Tongue (tissue), 2 donors: Measurements from ENCODE around the gene CACNA1B. TPM values are rescaled to one million over a fixed set of nuclear protein-coding genes. Genes with fewer than 3 reads are reported as not detected.
"Not testable (repeated sequence)": the region's sequence is repeated elsewhere in the genome, so short reads cannot be mapped to it uniquely, and the experiment has no call there.

Experiments used
- DNase-seq: peaks from one replicate; pipeline ENCODE4 v3.0.0-alpha.2; 2015
- total RNA-seq: library from RNA; depleted of rRNA; stranded (reverse); fragments of >200 nt; gene quantifications from one replicate; pipeline ENCODE4 v1.2.3, GENCODE V29; 2014

The CACNA1B gene
- total RNA-seq, 1 donor from 2014 or later, result 0.41 TPM

DNA sequence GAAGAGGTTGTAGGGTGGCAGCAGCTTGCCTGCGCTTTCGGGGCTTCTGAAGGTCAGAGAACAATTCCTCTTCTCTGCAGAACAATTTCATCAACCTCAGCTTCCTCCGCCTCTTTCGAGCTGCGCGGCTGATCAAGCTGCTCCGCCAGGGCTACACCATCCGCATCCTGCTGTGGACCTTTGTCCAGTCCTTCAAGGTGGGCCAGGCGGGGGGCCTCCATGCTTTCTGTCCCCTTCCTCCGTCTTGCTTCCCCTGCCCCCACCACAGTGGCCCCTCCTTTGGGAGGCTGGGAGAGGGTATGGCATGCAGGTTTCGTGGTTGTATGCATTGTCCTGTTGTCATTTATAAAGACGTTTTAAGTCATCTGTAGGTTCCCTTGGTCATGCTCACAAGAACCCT is 195.8 kb downstream of the CACNA1B start:
- no peak for DNase-seq

GRCh38 chr9:138073808-138074207 is 196.2 kb downstream of the CACNA1B start:
- no peak for DNase-seq

DNA sequence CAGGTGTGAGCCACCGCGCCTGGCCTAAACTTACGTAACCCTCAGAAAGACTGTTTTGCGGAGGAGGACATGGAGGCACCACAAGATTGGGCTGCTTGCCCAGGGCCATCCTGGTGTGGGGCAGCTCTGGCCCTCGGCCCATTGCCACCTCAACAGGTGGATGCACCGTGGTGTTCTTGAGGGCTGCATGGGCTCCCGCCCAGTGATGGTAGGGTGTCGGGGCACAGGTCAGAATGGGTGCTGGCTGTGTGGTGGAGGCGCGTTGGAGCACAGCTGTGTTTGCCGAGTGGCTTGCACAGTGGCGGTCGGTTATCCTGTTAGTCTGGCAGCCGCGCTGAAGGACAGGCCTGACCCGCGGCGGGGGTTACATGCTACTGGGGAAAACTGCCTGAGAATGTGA is 196.9 kb downstream of the CACNA1B start:
- DNase-seq, result no peak

GRCh38 chr9:138075496-138075895 is 197.9 kb downstream of the CACNA1B start:
- DNase-seq, result no peak

- no peak for DNase-seq
Observed at GRCh38 chr9:138075961-138076649, 198.5 kb downstream of the CACNA1B start.

DNA sequence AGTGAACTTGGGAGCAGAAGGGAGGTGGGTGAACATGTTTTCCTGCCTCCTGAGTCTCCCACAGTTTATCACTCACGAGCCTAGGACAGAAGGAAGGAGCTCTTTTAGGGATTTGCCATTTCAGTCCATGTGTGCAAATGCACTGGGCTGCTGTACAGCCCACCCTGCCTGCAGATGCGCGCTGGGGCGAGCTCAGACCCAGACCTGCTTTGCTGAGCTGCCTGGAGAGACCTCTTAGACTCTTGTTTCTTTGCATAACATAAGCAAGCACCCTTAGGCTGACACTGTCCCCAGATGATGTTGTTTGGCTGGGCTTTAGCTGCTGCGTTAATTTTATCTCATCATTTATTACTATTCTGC is 199.0 kb downstream of the CACNA1B start:
- no peak for DNase-seq

DNA sequence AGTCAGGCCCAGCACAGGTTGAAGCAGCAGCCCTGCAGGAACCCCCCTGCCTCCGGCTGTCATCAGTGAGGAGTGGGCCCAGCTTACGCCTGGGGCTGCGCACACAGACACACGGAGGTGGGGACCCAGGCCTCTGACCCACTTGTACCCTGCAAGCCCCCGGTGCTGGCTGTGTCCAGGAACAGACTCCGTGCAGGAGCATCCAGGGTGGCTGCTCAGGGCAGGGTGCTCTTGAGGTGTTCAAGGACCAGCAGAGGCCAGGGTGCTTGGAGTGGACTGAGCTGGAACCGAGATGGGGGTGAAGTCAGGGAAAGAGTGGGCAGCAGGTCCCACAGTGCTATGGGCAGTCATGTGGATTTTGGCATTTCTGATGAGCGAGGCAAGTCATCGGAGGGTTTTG is 199.5 kb downstream of the CACNA1B start:
- no peak for DNase-seq

DNA sequence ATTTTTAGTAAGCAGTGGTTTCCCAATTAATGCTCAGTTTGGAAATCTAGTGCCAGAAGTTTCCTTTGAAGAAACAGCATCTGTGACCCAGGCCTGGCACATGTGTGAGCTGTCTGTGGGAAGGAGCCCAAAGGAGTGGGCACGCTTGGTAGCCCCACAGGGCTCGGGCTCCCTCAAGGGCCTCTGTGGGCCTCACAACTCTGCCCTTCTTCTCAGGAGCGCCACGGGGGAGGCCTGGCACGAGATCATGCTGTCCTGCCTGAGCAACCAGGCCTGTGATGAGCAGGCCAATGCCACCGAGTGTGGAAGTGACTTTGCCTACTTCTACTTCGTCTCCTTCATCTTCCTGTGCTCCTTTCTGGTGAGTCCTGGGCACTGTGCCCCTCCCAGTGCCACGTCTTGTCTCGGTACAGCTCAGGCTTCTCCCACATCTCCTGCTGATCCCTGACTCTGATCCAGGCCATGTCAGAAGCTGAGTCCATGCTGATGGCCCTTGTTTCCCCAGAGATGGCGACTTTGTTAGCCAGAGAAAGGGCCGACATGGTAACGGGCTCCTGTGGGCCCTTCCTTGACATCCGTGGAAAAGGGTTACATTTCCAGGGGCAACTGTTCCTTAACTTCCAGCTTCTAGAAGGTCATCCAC is 200.4 kb downstream of the CACNA1B start:
- no peak for DNase-seq

- DNase-seq, result no peak
Observed at GRCh38 chr9:138078846-138079245, 201.3 kb downstream of the CACNA1B start.

GRCh38 chr9:138080979-138081378 is 203.4 kb downstream of the CACNA1B start:
- no peak for DNase-seq

GRCh38 chr9:138082918-138083636 is 205.5 kb downstream of the CACNA1B start:
- DNase-seq, result no peak

DNA sequence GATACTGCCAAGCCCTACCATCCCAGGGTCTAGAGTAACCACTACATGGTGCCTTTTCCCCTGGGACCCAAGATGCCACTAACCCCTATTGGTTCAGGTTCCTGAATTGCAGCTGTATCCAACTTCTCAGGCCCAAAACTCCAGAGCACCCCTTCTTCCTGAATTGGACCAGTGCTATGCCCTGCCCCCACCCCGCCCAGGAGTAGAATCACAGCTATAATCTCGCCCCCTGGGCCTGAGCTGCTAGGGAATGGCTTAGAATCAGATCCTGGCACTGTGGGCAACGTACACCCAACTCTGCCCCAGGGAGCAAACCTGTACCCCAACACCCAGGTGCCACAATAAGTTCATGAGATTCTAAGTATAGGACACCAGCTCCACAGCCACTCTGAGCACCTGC is 206.3 kb downstream of the CACNA1B start:
- DNase-seq, result no peak

- DNase-seq, result no peak
Observed at GRCh38 chr9:138085568-138085967, 208.0 kb downstream of the CACNA1B start.

DNA sequence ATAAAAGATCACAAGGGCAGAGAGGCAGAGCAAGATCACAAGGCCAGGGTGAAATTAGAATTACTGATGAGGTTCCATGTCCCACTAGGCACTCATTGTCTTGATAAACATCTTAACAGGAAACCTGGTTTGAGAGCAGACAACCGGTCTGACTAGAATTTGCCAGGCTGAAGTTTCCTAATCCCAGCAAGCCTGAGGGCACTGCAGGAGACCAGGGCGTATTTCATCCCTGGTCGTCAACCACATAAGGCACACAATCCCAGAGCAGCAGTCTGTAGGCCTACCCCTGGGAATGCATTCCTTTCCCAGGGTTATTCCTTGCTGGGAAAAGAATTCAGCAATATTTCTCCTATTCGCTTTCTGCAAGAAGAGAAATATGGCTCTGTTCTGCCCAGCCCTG is 214.5 kb downstream of the CACNA1B start:
- not testable (repeated sequence) for DNase-seq

- no peak for DNase-seq
Observed at GRCh38 chr9:138094028-138094427, 216.4 kb downstream of the CACNA1B start.

- no peak for DNase-seq
Observed at GRCh38 chr9:138095813-138096518, 218.4 kb downstream of the CACNA1B start.

GRCh38 chr9:138096519-138096845 is 218.9 kb downstream of the CACNA1B start:
- no peak for DNase-seq

DNA sequence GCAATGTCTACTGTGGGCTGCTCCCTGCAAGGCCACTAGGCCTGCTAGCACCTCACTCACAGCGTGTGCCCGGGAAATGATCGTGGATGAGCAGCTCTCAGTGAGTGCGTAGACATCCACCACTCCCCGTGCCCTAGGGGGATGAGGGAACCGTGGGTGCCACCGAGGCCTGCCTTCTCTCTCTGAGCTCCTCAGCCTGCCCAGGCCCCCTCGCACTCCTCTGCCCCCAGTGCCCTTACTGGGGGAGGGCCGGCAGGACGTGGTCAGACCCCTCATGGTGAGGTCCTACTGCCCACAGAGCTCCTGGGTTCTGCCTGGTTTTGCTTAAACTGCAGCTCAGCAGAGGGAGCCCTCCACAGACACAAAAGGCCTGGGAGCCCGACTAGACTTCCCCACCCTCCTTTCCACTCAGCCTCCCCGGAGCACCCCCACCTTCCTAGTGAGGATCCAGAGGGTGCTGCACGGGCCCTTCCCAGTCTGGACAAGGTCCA is 220.0 kb downstream of the CACNA1B start:
- DNase-seq, result no peak

DNA sequence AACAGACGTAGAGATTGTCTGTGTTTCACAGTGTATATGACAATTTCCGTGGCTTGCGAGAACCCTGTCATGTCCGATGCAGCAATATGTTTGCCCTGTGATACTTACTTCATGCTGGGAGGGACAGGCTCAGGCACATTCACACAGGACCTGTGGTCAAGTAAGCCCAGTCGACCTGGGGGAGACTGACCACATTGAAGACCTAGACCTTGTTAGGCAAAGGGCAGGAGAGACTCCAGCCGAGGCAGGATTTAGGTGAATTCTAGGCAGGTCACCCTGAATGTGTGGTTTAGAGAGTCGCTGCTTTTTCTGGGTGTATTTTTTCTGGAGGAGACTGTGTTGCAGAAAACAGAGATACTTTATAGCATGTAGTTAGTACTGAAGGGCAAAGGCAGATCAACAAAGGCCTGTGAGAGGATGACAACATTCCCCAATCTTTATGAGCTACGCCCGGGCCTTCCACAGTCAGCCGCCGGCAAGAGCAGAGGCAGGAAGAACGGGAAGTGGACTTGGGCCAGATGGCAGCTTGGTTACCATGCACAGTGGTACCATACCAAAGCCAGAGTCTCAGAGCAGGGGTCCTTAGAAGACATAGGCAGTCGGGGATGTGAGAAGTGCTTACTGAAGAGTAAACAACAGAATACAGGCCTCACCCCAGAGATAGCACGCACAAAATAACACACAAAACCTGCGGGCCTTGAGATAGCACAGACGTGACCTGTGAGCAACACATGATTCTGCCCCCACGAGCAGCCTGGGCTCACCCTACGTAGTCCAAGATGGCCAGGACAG is 220.7 kb downstream of the CACNA1B start:
- no peak for DNase-seq

GRCh38 chr9:138098908-138099791 is 221.6 kb downstream of the CACNA1B start:
- no peak for DNase-seq
